ENCODE results near the gene PAPOLA. TPM values are rescaled to one million over a fixed set of nuclear protein-coding genes. Genes with fewer than 3 reads are reported as not detected.
A peak's percentile ranks its signal among the peaks of the same experiment; 100 is the strongest.

The PAPOLA gene
- total RNA-seq, 2 experiments from 2014 or later: 161 to 197 TPM

- ChIA-PET CTCF (no interaction called here), POLR2A (no interaction called here)
- peaks cover 15% of the 10 kb centered on the region for H3K4me1 Mint-ChIP-seq
Measured at GRCh38 chr14:96599076-96599475, 96.9 kb downstream of the PAPOLA start.

GRCh38 chr14:96602186-96602585 lies 100.0 kb downstream of the PAPOLA start:
- POLR2A ChIA-PET: no interaction called here
- CTCF ChIA-PET: interaction anchor here (1.7 kb wide), 1 partner anchor 9 kb away, joined by 3 read pairs; no protein-coding TSS in a partner anchor
- Mint-ChIP-seq H3K9me3 (no peaks in the 10 kb centered on the region), H3K4me3 (no peak overlapping the region), H3K27me3 (no peaks in the 10 kb centered on the region), H3K4me1 (peaks cover 15% of the 10 kb centered on the region), H3K27ac (peak overlapping the region; percentile 68), H3K36me3 (ENCODE audit: low read depth) (no peaks in the 10 kb centered on the region)
- DNase-seq: no peak

More at GRCh38 chr14:96599076-96599475, 96.9 kb downstream of the PAPOLA start:
- no peak overlapping the region for H3K27ac Mint-ChIP-seq
- no peaks in the 10 kb centered on the region for H3K9me3 Mint-ChIP-seq
- H3K36me3 Mint-ChIP-seq (ENCODE audit: low read depth): no peaks in the 10 kb centered on the region
- H3K4me3 Mint-ChIP-seq: no peak overlapping the region
- DNase-seq: no peak
- no peaks in the 10 kb centered on the region for H3K27me3 Mint-ChIP-seq

- H3K4me1 Mint-ChIP-seq: peaks cover 15% of the 10 kb centered on the region
- CTCF ChIA-PET: interaction anchor here (1.7 kb wide), 1 partner anchor 8 kb away, joined by 3 read pairs; no protein-coding TSS in a partner anchor
Measured at GRCh38 chr14:96603350-96604255, 101.4 kb downstream of the PAPOLA start.

GRCh38 chr14:96614481-96614881 lies 112.3 kb downstream of the PAPOLA start:
- Mint-ChIP-seq H3K27me3 (peaks cover 16% of the 10 kb centered on the region), H3K27ac (no peak overlapping the region), H3K36me3 (ENCODE audit: low read depth) (no peaks in the 10 kb centered on the region), H3K4me1 (no peaks in the 10 kb centered on the region), H3K9me3 (no peaks in the 10 kb centered on the region), H3K4me3 (no peak overlapping the region)
- no peak for DNase-seq
- CTCF ChIA-PET: no interaction called here
- POLR2A ChIA-PET: no interaction called here

More at GRCh38 chr14:96603350-96604255, 101.4 kb downstream of the PAPOLA start:
- POLR2A ChIA-PET: no interaction called here
- no peak overlapping the region for H3K27ac Mint-ChIP-seq
- no peak overlapping the region for H3K4me3 Mint-ChIP-seq
- peaks cover 1% of the 10 kb centered on the region for H3K27me3 Mint-ChIP-seq
- no peak for DNase-seq
- no peaks in the 10 kb centered on the region for H3K36me3 Mint-ChIP-seq (ENCODE audit: low read depth)
- H3K9me3 Mint-ChIP-seq: no peaks in the 10 kb centered on the region

- ChIA-PET CTCF (no interaction called here), POLR2A (no interaction called here)
- Mint-ChIP-seq H3K9me3 (no peaks in the 10 kb centered on the region), H3K4me1 (no peaks in the 10 kb centered on the region), H3K27me3 (peaks cover 4% of the 10 kb centered on the region), H3K36me3 (ENCODE audit: low read depth) (no peaks in the 10 kb centered on the region), H3K4me3 (no peak overlapping the region), H3K27ac (no peak overlapping the region)
- no peak for DNase-seq
Measured at GRCh38 chr14:96616161-96616721, 114.1 kb downstream of the PAPOLA start.

Other genes starting within 250 kb of the PAPOLA start
- not detected for gene BDKRB1, start 246.2 kb upstream of the PAPOLA start, total RNA-seq
- gene ATG2B, start 139.0 kb upstream of the PAPOLA start, total RNA-seq: 10 to 100 TPM; 17.2 to 18.9 TPM
- gene GSKIP, start 138.9 kb upstream of the PAPOLA start, total RNA-seq: 10 to 100 TPM; 17.3 to 23.9 TPM
- under 1 TPM; 0.56 to 0.74 TPM for gene AK7, start 110.3 kb upstream of the PAPOLA start, total RNA-seq